Suprapubic skin (tissue), 4 donors: ENCODE data around the gene NFATC3. TPM values are rescaled to one million over a fixed set of nuclear protein-coding genes. Genes with fewer than 3 reads are reported as not detected.

Experiments used
- DNase-seq, 2 donors: peaks; one replicate each; pipeline ENCODE4 v3.0.0-alpha.2; 2019; ENCODE audit warnings: low spot score in 2 of 2
- H3K27ac ChIP-seq: fragments of 200-600 bp; sonication (generic); one replicate; pipeline ENCODE4 v1.5.1; 2019
- H3K27me3 ChIP-seq: fragments of 200-600 bp; sonication (generic); one replicate; pipeline ENCODE4 v1.5.1; 2019
- H3K36me3 ChIP-seq: fragments of 200-600 bp; sonication (generic); one replicate; pipeline ENCODE4 v1.5.1; 2019
- H3K4me1 ChIP-seq: fragments of 200-600 bp; sonication (generic); one replicate; pipeline ENCODE4 v1.5.1; 2019
- H3K4me3 ChIP-seq: fragments of 200-600 bp; sonication (generic); one replicate; pipeline ENCODE4 v1.5.1; 2019; ENCODE audit warnings: mild to moderate bottlenecking
- H3K9me3 ChIP-seq: fragments of 200-600 bp; sonication (generic); one replicate; pipeline ENCODE4 v1.5.1; 2019
- EP300 ChIP-seq: sonication (generic); formaldehyde crosslinking; IDR thresholded peaks from one replicate; pipeline ENCODE4 v1.6.1; 2017; ENCODE audit warnings: antibody characterized with exemption
- POLR2A ChIP-seq, 2 donors: fragments of 450-650 bp; IDR thresholded peaks; one replicate each; pipeline ENCODE4 v1.6.1; 2017; ENCODE audit warnings: antibody characterized with exemption in 2 of 2, mild to moderate bottlenecking in 2 of 2, moderate library complexity in 2 of 2
- POLR2AphosphoS5 ChIP-seq, 3 donors: sonication (generic); formaldehyde crosslinking; IDR thresholded peaks; one replicate each; pipeline ENCODE4 v1.6.1; 2017; ENCODE audit warnings: antibody characterized with exemption in 3 of 3
- WGBS: methylation state at CpG from one replicate; pipeline ENCODE4 v1.1.5; 2018; 5-methylcytosine and 5-hydroxymethylcytosine counted together
- total RNA-seq, 4 donors: library from RNA; depleted of rRNA; stranded (reverse); fragments of >200 nt; gene quantifications; one replicate each; pipeline ENCODE4 v1.1.0, GENCODE V29; 2016
- TF ChIP-seq, protein P1 (sequence below), 2 donors: fragments of 200-600 bp in 1 of 2; fragments of 450-650 bp in 1 of 2; sonication (generic) in 1 of 2; IDR thresholded peaks; one replicate each; pipeline ENCODE4 v1.5.1; 2016 to 2019; ENCODE audit warnings: antibody characterized with exemption in 2 of 2, mild to moderate bottlenecking in 1 of 2, moderate library complexity in 1 of 2

Gene NFATC3
- total RNA-seq, 4 donors from 2014 or later: 32.7 to 58.1 (median 36.9) TPM

DNA sequence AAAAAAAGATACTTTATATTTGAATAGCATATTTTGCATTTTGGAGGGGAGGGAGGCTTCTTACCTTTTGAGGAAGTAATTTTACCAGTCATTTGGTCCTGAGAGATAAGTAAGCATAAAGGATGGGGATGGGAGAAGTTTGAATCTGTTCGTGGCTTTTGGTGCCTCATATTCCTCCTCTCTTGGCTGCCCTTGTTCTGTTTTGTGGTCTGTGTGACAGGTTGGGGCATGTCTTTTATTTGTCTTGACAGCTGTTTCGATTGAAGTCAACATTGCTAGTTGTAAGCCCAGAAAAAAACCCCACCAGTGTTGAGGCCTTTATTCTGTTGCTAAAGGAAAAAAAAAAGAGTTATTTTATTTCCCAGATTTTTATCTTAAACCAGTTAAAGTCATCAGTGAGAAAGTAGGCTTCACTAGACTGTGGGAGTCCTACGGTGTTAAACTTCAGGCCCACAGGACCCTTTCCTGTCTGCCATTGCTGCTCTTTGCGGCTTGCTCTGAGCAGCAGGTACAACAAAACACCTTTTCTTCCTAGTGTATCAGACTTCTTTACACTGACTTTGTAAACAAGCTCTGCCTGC, 190.5 kb downstream of the NFATC3 start:
- no peaks in the 10 kb centered on the region for H3K9me3 ChIP-seq
- peak overlapping the region; percentile 78 for H3K27ac ChIP-seq
- no peak overlapping the region for H3K4me3 ChIP-seq
- peaks cover 58% of the 10 kb centered on the region for H3K4me1 ChIP-seq
- H3K36me3 ChIP-seq: peaks cover 10% of the 10 kb centered on the region
- TF ChIP-seq POLR2A (IDR thresholded peaks at IDR 0.05): no peak
- no peak for TF ChIP-seq EP300
- no peak for TF ChIP-seq POLR2AphosphoS5 (IDR thresholded peaks at IDR 0.05)
- TF ChIP-seq, protein P1, sequence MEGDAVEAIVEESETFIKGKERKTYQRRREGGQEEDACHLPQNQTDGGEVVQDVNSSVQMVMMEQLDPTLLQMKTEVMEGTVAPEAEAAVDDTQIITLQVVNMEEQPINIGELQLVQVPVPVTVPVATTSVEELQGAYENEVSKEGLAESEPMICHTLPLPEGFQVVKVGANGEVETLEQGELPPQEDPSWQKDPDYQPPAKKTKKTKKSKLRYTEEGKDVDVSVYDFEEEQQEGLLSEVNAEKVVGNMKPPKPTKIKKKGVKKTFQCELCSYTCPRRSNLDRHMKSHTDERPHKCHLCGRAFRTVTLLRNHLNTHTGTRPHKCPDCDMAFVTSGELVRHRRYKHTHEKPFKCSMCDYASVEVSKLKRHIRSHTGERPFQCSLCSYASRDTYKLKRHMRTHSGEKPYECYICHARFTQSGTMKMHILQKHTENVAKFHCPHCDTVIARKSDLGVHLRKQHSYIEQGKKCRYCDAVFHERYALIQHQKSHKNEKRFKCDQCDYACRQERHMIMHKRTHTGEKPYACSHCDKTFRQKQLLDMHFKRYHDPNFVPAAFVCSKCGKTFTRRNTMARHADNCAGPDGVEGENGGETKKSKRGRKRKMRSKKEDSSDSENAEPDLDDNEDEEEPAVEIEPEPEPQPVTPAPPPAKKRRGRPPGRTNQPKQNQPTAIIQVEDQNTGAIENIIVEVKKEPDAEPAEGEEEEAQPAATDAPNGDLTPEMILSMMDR (IDR thresholded peaks at IDR 0.05): no peak
- WGBS: 46% methylated on average over 4 of the region's 4 CpGs
- no peak for DNase-seq
- no peaks in the 10 kb centered on the region for H3K27me3 ChIP-seq

- Histone ChIP-seq H3K27ac (peak overlapping the region; percentile 78), H3K9me3 (no peaks in the 10 kb centered on the region), H3K4me3 (no peak overlapping the region), H3K36me3 (peaks cover 10% of the 10 kb centered on the region), H3K27me3 (no peaks in the 10 kb centered on the region), H3K4me1 (peaks cover 63% of the 10 kb centered on the region)
- WGBS: 41% methylated on average over 3 of the region's 3 CpGs
- TF ChIP-seq, protein P1 (IDR thresholded peaks at IDR 0.05): no peak
- TF ChIP-seq POLR2A (IDR thresholded peaks at IDR 0.05) (no peak), POLR2AphosphoS5 (IDR thresholded peaks at IDR 0.05) (no peak), EP300 (no peak)
- DNase-seq: no peak
Observed at GRCh38 chr16:68276223-68276622, 191.1 kb downstream of the NFATC3 start.

Other genes with a start within 250 kb of the NFATC3 start
- 10 to 100 TPM; 45.7 to 92.0 (median 76.4) TPM for gene THAP11, start 243.1 kb upstream of the NFATC3 start, total RNA-seq
- gene NUTF2, start 238.4 kb upstream of the NFATC3 start, total RNA-seq: 100 to 1,000 TPM; 101 to 161 (median 113) TPM
- 100 to 1,000 TPM; 140 to 311 (median 201) TPM for gene CENPT, start 237.7 kb upstream of the NFATC3 start, total RNA-seq
- 100 to 1,000 TPM in 1 of 4 donors, 10 to 100 TPM in 3; 59.5 to 110 (median 68.0) TPM for gene EDC4, start 212.3 kb upstream of the NFATC3 start, total RNA-seq
- 1 to 10 TPM in 3 of 4 donors, not detected in 1; 4.3 to 5.6 (median 4.7) TPM for gene NRN1L, start 200.5 kb upstream of the NFATC3 start, total RNA-seq
- 10 to 100 TPM; 16.4 to 26.9 (median 24.5) TPM for gene PSKH1, start 192.1 kb upstream of the NFATC3 start, total RNA-seq
- 1 to 10 TPM in 3 of 4 donors, under 1 TPM in 1; 0.55 to 2.7 (median 1.8) TPM for gene CTRL, start 153.5 kb upstream of the NFATC3 start, total RNA-seq
- 10 to 100 TPM; 13.5 to 31.2 (median 16.3) TPM for gene PSMB10, start 148.5 kb upstream of the NFATC3 start, total RNA-seq
- 10 to 100 TPM; 10.6 to 61.4 (median 22.6) TPM for gene LCAT, start 141.2 kb upstream of the NFATC3 start, total RNA-seq
- gene SLC12A4, start 116.7 kb upstream of the NFATC3 start, total RNA-seq: 100 to 1,000 TPM in 1 of 4 donors, 10 to 100 TPM in 3; 31.2 to 165 (median 72.2) TPM
- not detected for gene DPEP3, start 104.9 kb upstream of the NFATC3 start, total RNA-seq
- gene DPEP2, start 85.9 kb upstream of the NFATC3 start, total RNA-seq: under 1 TPM in 1 of 4 donors, not detected in 3; 0.56 TPM
- not detected for gene DPEP2NB, start 69.5 kb upstream of the NFATC3 start, total RNA-seq
- 10 to 100 TPM in 2 of 4 donors, 1 to 10 TPM in 2; 9.0 to 22.5 (median 13.0) TPM for gene DDX28, start 62.1 kb upstream of the NFATC3 start, total RNA-seq
- 10 to 100 TPM; 14.4 to 21.6 (median 15.5) TPM for gene DUS2, start 62.1 kb upstream of the NFATC3 start, total RNA-seq
- gene ESRP2, start 150.8 kb downstream of the NFATC3 start, total RNA-seq: 100 to 1,000 TPM in 2 of 4 donors, 10 to 100 TPM in 2; 77.0 to 133 (median 99.7) TPM
- gene PLA2G15, start 160.0 kb downstream of the NFATC3 start, total RNA-seq: 10 to 100 TPM; 11.2 to 26.6 (median 23.6) TPM
- 100 to 1,000 TPM in 1 of 4 donors, 10 to 100 TPM in 3; 31.5 to 167 (median 49.0) TPM for gene SLC7A6, start 179.2 kb downstream of the NFATC3 start, total RNA-seq
- 10 to 100 TPM in 2 of 4 donors, 1 to 10 TPM in 2; 8.8 to 18.1 (median 10.1) TPM for gene SLC7A6OS, start 225.6 kb downstream of the NFATC3 start, total RNA-seq
- gene PRMT7, start 225.6 kb downstream of the NFATC3 start, total RNA-seq: 100 to 1,000 TPM in 1 of 4 donors, 10 to 100 TPM in 3; 38.8 to 101 (median 69.9) TPM